ENCODE measurements around the gene IFITM5.
"Not testable (repeated sequence)": the region's sequence is repeated elsewhere in the genome, so short reads cannot be mapped to it uniquely, and the experiment has no call there.

DNA sequence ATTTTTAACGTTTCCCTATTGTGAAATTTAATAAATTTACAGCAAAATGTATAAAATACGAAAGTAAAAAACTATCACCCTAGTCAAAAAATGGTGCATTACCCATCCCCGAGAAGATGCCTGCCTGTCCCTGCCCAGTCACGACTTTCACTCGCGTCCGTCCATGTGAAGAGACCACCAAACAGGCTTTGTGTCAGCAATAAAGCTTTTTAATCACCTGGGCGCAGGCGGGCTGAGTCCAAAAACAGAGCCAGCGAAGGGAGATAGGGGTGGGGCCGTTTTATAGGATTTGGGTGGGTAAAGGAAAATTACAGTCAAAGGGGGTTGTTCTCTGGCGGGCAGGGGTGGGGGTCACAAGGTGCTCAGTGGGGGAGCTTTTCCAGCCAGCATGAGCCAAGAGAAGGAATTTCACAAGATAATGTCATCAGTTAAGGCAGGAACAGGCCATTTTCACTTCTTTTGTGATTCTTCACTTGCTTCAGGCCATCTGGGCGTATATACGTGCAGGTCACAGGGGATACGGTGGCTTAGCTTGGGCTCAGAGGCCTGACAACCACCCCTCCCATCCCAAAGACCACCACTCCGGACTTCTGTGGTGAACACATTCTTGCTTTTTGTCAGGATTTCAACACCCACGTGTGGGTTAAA lies 34.4 kb upstream of the IFITM5 start:
- TF ChIP-seq EZH2 (IDR thresholded peaks at IDR 0.05; ENCODE audit: insufficient read depth, poor library complexity, severe bottlenecking); EZH2phosphoT487 (IDR thresholded peaks at IDR 0.05; ENCODE audit: insufficient read depth, low read depth): not testable (repeated sequence)

All from GM23248 (cell line).